K562 (cell line): ENCODE measurements around the gene ENDOV.

Experiments used
- CEBPB ChIP-seq: fragments of 450-650 bp; IDR thresholded peaks from 2 replicates; pipeline ENCODE4 v1.6.1; 2016; ENCODE audit warnings: missing genetic modification characterization, missing compliant biosample characterization
- CTCF ChIP-seq, 3 experiments: IDR thresholded peaks in 2 of 3; conservative IDR thresholded peaks in 1 of 3; 2 replicates each; pipeline ENCODE4 v1.5.1; 2011 to 2012; ENCODE audit warnings: low read length in 3 of 3, mild to moderate bottlenecking in 3 of 3, control low read depth in 2 of 3, improper control_type of control experiment in 1 of 3, inconsistent platforms in 1 of 3, low read depth in 1 of 3, mixed read lengths in 1 of 3, moderate library complexity in 1 of 3; ENCODE audit not compliant: insufficient read depth in 2 of 3
- EGR1 ChIP-seq: fragments of 450-650 bp; conservative IDR thresholded peaks from 2 replicates; pipeline ENCODE4 v1.6.1; 2017; ENCODE audit warnings: mild to moderate bottlenecking
- ELF4 ChIP-seq: fragments of 450-650 bp; formaldehyde crosslinking; IDR thresholded peaks from 2 replicates; pipeline ENCODE4 v1.4.0; 2022; ENCODE audit warnings: missing genetic modification characterization
- FOXJ3 ChIP-seq: sonication (generic); formaldehyde crosslinking; IDR thresholded peaks from 2 replicates; pipeline ENCODE4 v1.4.0; 2020; ENCODE audit warnings: mild to moderate bottlenecking, missing genetic modification reagents
- GATAD2B ChIP-seq: fragments of 450-650 bp; IDR thresholded peaks from 2 replicates; pipeline ENCODE4 v1.6.1; 2017; ENCODE audit warnings: mild to moderate bottlenecking, borderline replicate concordance
- NR2C2 ChIP-seq, 2 experiments: fragments of 200-800 bp in 1 of 2; sonication (Bioruptor generic) in 1 of 2; sonication (generic) in 1 of 2; formaldehyde crosslinking in 1 of 2; IDR thresholded peaks; 2 replicates each; pipeline versions ENCODE4 v1.6.1 to v1.8.0; 2016 to 2022; ENCODE audit warnings: mild to moderate bottlenecking in 1 of 2, missing compliant biosample characterization in 1 of 2, missing genetic modification characterization in 1 of 2, missing genetic modification reagents in 1 of 2
- TAF1 ChIP-seq: IDR thresholded peaks from 2 replicates; pipeline ENCODE4 v1.6.1; 2011; ENCODE audit warnings: mild to moderate bottlenecking, low read length, moderate library complexity; ENCODE audit not compliant: insufficient read depth, control insufficient read depth, severe bottlenecking; ENCODE audit errors: extremely low read depth
- ZC3H4 ChIP-seq: sonication (generic); formaldehyde crosslinking; IDR thresholded peaks from 2 replicates; pipeline ENCODE4 v1.9.0; 2021; ENCODE audit warnings: missing genetic modification reagents, borderline replicate concordance
- ZNF639 ChIP-seq, 2 experiments: fragments of 200-800 bp in 1 of 2; sonication (Bioruptor generic) in 1 of 2; sonication (generic) in 1 of 2; formaldehyde crosslinking in 1 of 2; IDR thresholded peaks in 1 of 2; conservative IDR thresholded peaks in 1 of 2; 2 replicates each; pipeline versions ENCODE4 v1.5.0 to v1.6.1; 2016 to 2020; ENCODE audit warnings: missing compliant biosample characterization in 1 of 2, missing genetic modification characterization in 1 of 2, missing genetic modification reagents in 1 of 2

GRCh38 chr17:80423536-80424225 is 8.7 kb downstream of the ENDOV start:
- TF ChIP-seq ELF4 = no peak
- TF ChIP-seq ZC3H4 (CRISPR knock-in tag) = no peak
- no peak for TF ChIP-seq CEBPB (tag)
- TF ChIP-seq EGR1 = no peak
- no peak for TF ChIP-seq CTCF (IDR thresholded peaks at IDR 0.05 in 2 of 3, conservative IDR thresholded peaks at IDR 0.05 in 1 of 3; ENCODE audit: insufficient read depth in 2 of 3, low read depth in 1 of 3, low read length in 3 of 3)
- TF ChIP-seq TAF1 = no peak
- TF ChIP-seq GATAD2B = no peak
- TF ChIP-seq ZNF639 (CRISPR knock-in tag; conservative IDR thresholded peaks at IDR 0.05 in 1 of 2, IDR thresholded peaks at IDR 0.05 in 1 of 2) = no peak
- TF ChIP-seq FOXJ3 (CRISPR knock-in tag) = no peak
- no peak for TF ChIP-seq NR2C2 (CRISPR knock-in tag; IDR thresholded peaks at IDR 0.05)
- TF ChIP-seq NR2C2 (tag; IDR thresholded peaks at IDR 0.05) = no peak
